Measurements from ENCODE around the gene NETO1.

Gene NETO1

GRCh38 chr18:72859088-72859487, 8.7 kb downstream of the NETO1 start:
- H3K36me3 ChIP-seq, result no peaks in the 10 kb centered on the region
- H3K27me3 ChIP-seq, result no peaks in the 10 kb centered on the region
- intact Hi-C loops (cut with DNase I; ENCODE audit: low total_unique reads), result no loop called here
- no peak for DNase-seq
- H3K4me1 ChIP-seq, result no peaks in the 10 kb centered on the region
- no peak overlapping the region for H3K4me3 ChIP-seq
- H3K9me3 ChIP-seq, result no peaks in the 10 kb centered on the region
- no peak overlapping the region for H3K27ac ChIP-seq
- TF ChIP-seq CTCF (IDR thresholded peaks at IDR 0.05), result no peak

- Histone ChIP-seq H3K27ac (no peak overlapping the region), H3K27me3 (no peaks in the 10 kb centered on the region), H3K4me1 (no peaks in the 10 kb centered on the region), H3K36me3 (no peaks in the 10 kb centered on the region), H3K4me3 (no peak overlapping the region), H3K9me3 (no peaks in the 10 kb centered on the region)
- TF ChIP-seq CTCF (IDR thresholded peaks at IDR 0.05), result no peak
- intact Hi-C loops (cut with DNase I; ENCODE audit: low total_unique reads), result no loop called here
- no peak for DNase-seq
These were observed 18.1 kb downstream of the NETO1 start for GRCh38 chr18:72849671-72850070.

GRCh38 chr18:72848503-72849237, 19.1 kb downstream of the NETO1 start:
- Histone ChIP-seq H3K4me3 (no peak overlapping the region), H3K36me3 (no peaks in the 10 kb centered on the region), H3K9me3 (no peaks in the 10 kb centered on the region), H3K27ac (no peak overlapping the region), H3K27me3 (no peaks in the 10 kb centered on the region), H3K4me1 (no peaks in the 10 kb centered on the region)
- no peak for TF ChIP-seq CTCF (IDR thresholded peaks at IDR 0.05)
- intact Hi-C loops (cut with DNase I; ENCODE audit: low total_unique reads), result no loop called here
- DNase-seq, result no peak

GRCh38 chr18:72847771-72848170, 20.0 kb downstream of the NETO1 start:
- no peak for TF ChIP-seq CTCF (IDR thresholded peaks at IDR 0.05)
- DNase-seq, result no peak
- Histone ChIP-seq H3K4me3 (no peak overlapping the region), H3K9me3 (no peaks in the 10 kb centered on the region), H3K36me3 (no peaks in the 10 kb centered on the region), H3K4me1 (no peaks in the 10 kb centered on the region), H3K27me3 (no peaks in the 10 kb centered on the region), H3K27ac (no peak overlapping the region)
- intact Hi-C loops (cut with DNase I; ENCODE audit: low total_unique reads), result no loop called here

- Histone ChIP-seq H3K9me3 (no peaks in the 10 kb centered on the region), H3K4me3 (no peak overlapping the region), H3K27me3 (no peaks in the 10 kb centered on the region), H3K27ac (no peak overlapping the region), H3K36me3 (no peaks in the 10 kb centered on the region), H3K4me1 (no peaks in the 10 kb centered on the region)
- DNase-seq, result no peak
- TF ChIP-seq CTCF (IDR thresholded peaks at IDR 0.05), result no peak
- intact Hi-C loops (cut with DNase I; ENCODE audit: low total_unique reads), result no loop called here
These were observed 20.9 kb downstream of the NETO1 start for GRCh38 chr18:72846736-72847533.

Data from tibial artery (tissue), 4 donors.